Mesothelial cell of epicardium (in vitro differentiated cells): ENCODE data around the gene DENND4B. TPM values are rescaled to one million over a fixed set of nuclear protein-coding genes. Genes with fewer than 3 reads are reported as not detected.

Experiments
- DNase-seq, 2 experiments: peaks; one replicate each; pipeline ENCODE4 v3.0.0; 2021; ENCODE audit warnings: low spot score in 2 of 2; ENCODE audit not compliant: unreplicated experiment in 2 of 2
- H3K27ac Mint-ChIP-seq: 2 replicates; pipeline ENCODE4 v1.8.0; 2021; ENCODE audit warnings: mixed read lengths
- H3K27me3 Mint-ChIP-seq: 2 replicates; pipeline ENCODE4 v1.8.0; 2021; ENCODE audit warnings: low read depth, mixed read lengths
- H3K36me3 Mint-ChIP-seq: 2 replicates; pipeline ENCODE4 v1.8.0; 2021; ENCODE audit warnings: mixed read lengths
- H3K4me1 Mint-ChIP-seq: 2 replicates; pipeline ENCODE4 v1.8.0; 2021; ENCODE audit warnings: mixed read lengths
- H3K4me3 Mint-ChIP-seq: 2 replicates; pipeline ENCODE4 v1.8.0; 2021; ENCODE audit warnings: mild to moderate bottlenecking, moderate library complexity, mixed read lengths
- H3K9me3 Mint-ChIP-seq: 2 replicates; pipeline ENCODE4 v1.8.0; 2021; ENCODE audit warnings: mixed read lengths
- total RNA-seq: library from RNA; stranded (reverse); gene quantifications from 3 replicates; pipeline ENCODE4 v1.2.1, GENCODE V29; 2021
- TF ChIP-seq, protein P1 (sequence below): fragments of 200-600 bp; sonication (generic); IDR thresholded peaks from one replicate; pipeline ENCODE4 v1.5.0; 2021; ENCODE audit warnings: antibody characterized with exemption; ENCODE audit not compliant: unreplicated experiment

Gene DENND4B
- total RNA-seq, 1 donor from 2014 or later, result 63.1 TPM

DNA sequence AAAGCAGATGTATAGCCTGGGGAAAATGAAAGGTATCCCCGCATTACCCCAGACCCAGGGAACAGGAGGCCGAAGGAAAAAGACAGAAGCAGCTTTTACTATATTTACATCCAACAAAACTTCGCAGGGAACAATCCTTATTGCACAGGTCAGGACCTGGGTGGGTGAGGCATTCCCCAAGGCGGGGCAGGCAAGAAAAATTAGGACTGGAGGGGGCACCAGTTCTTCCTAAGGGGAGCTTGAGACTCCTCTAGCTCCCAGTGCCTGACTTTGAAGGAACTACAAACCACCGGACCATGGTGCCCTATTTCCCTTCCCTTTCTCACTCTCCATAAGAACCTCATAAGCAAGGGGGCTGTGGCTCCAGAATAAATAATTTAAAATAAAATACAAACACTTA lies 17.1 kb downstream of the DENND4B start:
- Mint-ChIP-seq H3K9me3 (no peaks in the 10 kb centered on the region), H3K4me3 (no peak overlapping the region), H3K27me3 (no peaks in the 10 kb centered on the region), H3K4me1 (no peaks in the 10 kb centered on the region), H3K27ac (no peak overlapping the region), H3K36me3 (peaks cover 7% of the 10 kb centered on the region)
- DNase-seq, result no peak
- TF ChIP-seq, protein P1, sequence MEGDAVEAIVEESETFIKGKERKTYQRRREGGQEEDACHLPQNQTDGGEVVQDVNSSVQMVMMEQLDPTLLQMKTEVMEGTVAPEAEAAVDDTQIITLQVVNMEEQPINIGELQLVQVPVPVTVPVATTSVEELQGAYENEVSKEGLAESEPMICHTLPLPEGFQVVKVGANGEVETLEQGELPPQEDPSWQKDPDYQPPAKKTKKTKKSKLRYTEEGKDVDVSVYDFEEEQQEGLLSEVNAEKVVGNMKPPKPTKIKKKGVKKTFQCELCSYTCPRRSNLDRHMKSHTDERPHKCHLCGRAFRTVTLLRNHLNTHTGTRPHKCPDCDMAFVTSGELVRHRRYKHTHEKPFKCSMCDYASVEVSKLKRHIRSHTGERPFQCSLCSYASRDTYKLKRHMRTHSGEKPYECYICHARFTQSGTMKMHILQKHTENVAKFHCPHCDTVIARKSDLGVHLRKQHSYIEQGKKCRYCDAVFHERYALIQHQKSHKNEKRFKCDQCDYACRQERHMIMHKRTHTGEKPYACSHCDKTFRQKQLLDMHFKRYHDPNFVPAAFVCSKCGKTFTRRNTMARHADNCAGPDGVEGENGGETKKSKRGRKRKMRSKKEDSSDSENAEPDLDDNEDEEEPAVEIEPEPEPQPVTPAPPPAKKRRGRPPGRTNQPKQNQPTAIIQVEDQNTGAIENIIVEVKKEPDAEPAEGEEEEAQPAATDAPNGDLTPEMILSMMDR, result no peak

DNA sequence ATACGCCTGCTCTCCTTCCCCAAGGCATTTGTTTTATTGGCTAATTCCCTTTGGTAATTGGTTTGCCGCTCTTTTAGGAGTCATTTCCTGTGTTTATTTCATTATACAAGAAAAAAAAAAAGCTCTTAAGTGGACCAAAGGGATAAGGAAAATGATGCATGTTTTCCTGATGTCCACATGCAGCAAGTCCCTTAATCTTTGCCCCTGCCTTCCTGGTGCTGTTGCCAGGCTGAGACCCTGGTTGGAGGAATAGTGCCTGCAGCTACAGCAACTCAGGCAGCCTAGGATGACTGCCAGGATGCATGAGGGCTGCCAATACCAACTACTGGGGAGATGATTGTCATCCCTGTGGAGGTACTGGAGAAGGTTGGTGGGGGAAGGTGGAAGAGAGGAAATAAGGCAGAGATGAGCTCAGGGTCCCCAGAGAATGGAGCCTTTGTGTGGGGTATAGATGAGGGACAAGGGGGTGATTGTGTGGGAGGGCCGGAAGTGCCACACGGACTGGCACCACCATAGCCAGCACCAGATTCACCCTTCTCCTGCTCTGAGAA lies 17.7 kb downstream of the DENND4B start:
- Mint-ChIP-seq H3K4me3 (no peak overlapping the region), H3K27ac (no peak overlapping the region), H3K4me1 (peaks cover under 1% of the 10 kb centered on the region), H3K27me3 (no peaks in the 10 kb centered on the region), H3K9me3 (no peaks in the 10 kb centered on the region), H3K36me3 (peaks cover 6% of the 10 kb centered on the region)
- TF ChIP-seq, protein P1, result no peak
- no peak for DNase-seq

DNA sequence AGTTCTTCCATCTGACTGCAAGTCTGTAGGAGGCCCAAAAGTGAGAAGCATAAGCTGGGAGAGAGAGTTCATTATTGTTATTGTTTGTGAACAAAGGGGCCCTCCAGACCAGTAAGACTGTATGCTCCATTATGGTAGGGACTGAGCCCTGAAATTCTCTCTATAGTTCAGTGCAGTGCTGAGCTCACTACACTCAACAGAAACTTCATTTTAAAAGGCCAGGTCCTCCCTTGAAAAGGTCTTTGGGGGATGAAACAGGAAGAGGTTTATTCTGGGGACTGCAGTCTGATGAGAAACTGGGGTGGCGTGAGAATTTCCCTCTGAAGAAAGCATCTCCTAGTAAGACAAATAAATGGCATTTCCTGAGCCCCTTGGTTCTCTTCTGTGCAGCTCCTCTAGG lies 18.3 kb downstream of the DENND4B start:
- Mint-ChIP-seq H3K9me3 (no peaks in the 10 kb centered on the region), H3K4me1 (peaks cover 5% of the 10 kb centered on the region), H3K4me3 (no peak overlapping the region), H3K36me3 (peaks cover 4% of the 10 kb centered on the region), H3K27ac (no peak overlapping the region), H3K27me3 (no peaks in the 10 kb centered on the region)
- DNase-seq, result no peak
- TF ChIP-seq, protein P1, result no peak

DNA sequence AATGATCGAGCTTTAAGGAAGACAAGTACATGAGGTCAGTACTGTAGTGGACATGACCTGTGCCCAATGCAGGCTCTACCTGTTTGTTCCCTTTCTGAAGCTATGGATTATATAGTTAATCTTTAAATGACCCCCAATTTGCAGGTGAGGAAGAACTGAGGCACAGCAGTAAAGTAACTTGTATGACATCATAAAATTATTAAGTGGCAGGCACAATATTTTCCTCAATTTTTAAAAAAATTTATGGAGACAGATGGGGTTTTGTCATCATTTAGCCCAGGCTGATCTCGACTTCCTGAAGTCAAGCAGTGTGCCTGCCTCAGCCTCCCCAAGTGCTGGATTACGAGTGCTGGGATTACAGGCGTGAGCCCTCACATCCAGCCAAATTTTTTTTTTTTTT lies 20.1 kb downstream of the DENND4B start:
- Mint-ChIP-seq H3K27ac (no peak overlapping the region), H3K4me1 (peaks cover 8% of the 10 kb centered on the region), H3K9me3 (no peaks in the 10 kb centered on the region), H3K4me3 (no peak overlapping the region), H3K36me3 (no peaks in the 10 kb centered on the region), H3K27me3 (no peaks in the 10 kb centered on the region)
- no peak for DNase-seq
- TF ChIP-seq, protein P1, result no peak

DNA sequence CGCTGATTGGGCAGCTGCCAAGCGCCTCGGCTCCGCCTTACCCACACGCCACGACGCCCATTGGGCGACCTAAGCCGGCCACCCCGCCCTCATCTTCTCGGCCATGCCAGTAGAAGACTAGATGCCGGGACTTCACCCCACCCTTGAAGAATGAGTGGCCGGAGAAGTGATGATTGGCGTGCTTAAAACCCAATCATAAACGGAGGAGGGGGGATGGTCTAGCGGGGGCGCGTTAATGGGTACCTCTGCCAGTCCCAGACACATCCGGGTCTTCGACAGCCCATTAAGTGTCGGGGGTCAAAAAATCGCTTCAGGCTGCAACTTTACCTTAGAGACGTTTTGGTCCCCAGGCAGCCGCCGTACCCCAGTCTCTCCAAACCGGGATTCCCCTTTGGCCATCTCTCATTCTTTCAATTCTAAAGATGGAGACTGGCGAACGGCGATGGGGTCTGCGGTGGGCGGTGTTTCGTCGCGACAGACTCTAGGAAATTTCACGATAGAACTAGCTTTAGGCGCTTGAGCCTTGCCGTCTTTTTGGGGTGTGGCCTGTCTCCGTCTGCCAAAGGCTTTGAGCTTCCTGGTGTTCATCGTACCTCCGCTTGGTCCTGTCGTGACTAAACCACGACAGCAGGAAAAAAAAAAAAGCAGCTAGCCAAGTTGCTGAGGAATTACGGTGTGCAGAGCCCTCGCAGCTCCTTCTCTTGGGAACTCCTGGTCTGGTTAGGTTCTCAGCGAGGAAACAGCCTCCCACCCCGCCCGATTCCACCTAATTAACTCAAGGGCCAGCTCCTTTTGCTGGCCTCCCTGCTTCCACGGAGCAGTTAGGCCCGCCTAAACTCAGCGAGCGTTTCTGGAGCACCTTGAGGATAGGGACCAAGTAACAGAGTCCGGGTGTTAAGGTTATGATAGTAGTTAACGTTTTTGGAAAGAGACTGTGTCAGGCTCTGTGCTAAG lies 23.3 kb downstream of the DENND4B start, which contains the start of gene GATAD2B:
Gene GATAD2B (minus strand): TSS at position 1 of the 954 bp plus-strand sequence. CDS start 94,625 bp downstream, outside the sequence.
- H3K4me1 Mint-ChIP-seq, result peaks cover 38% of the 10 kb centered on the region
- no peaks in the 10 kb centered on the region for H3K36me3 Mint-ChIP-seq
- peak within 1 kb of the TSS; percentile 98 for H3K27ac Mint-ChIP-seq
- peak; percentile 97 for DNase-seq
- no peaks in the 10 kb centered on the region for H3K27me3 Mint-ChIP-seq
- H3K4me3 Mint-ChIP-seq, result peak within 1 kb of the TSS; percentile 94
- TF ChIP-seq, protein P1, result no peak
- H3K9me3 Mint-ChIP-seq, result no peaks in the 10 kb centered on the region
